CD14-positive monocyte (primary cell): ENCODE results near the gene ARRB2. TPM values are rescaled to one million over a fixed set of nuclear protein-coding genes. Genes with fewer than 3 reads are reported as not detected.

Source experiments
- DNase-seq, 3 donors: peaks; one replicate each; pipeline ENCODE4 v3.0.0-alpha.2; 2011 to 2022
- H2AFZ ChIP-seq: 2 replicates; pipeline ENCODE4 v1.6.0; 2012; ENCODE audit warnings: mild to moderate bottlenecking, low read depth, low read length, inconsistent platforms; ENCODE audit not compliant: insufficient read depth, poor library complexity, severe bottlenecking
- H3K27ac ChIP-seq, 2 donors: 1 replicate in 1 of 2; 2 replicates in 1 of 2; pipeline ENCODE4 v1.5.1; 2012 to 2013; ENCODE audit warnings: low read length in 2 of 2, control low read depth in 1 of 2, inconsistent platforms in 1 of 2, low read depth in 1 of 2, mild to moderate bottlenecking in 1 of 2
- H3K27me3 ChIP-seq, 2 donors: one replicate each; pipeline versions ENCODE4 v1.6.0 to v1.6.1; 2011 to 2013; ENCODE audit warnings: low read length in 2 of 2; ENCODE audit not compliant: control insufficient read depth in 2 of 2, insufficient read depth in 2 of 2
- H3K36me3 ChIP-seq, 2 donors: replicated peaks in 1 of 2; 1 replicate in 1 of 2; 2 replicates in 1 of 2; pipeline versions ENCODE4 v1.5.1 to v1.6.1; 2012 to 2013; ENCODE audit warnings: low read length in 2 of 2, control low read depth in 1 of 2, inconsistent platforms in 1 of 2, mild to moderate bottlenecking in 1 of 2; ENCODE audit not compliant: insufficient read depth in 2 of 2, control insufficient read depth in 1 of 2
- H3K4me1 ChIP-seq, 2 donors: 1 replicate in 1 of 2; 2 replicates in 1 of 2; pipeline versions ENCODE4 v1.5.1 to v1.6.1; 2012 to 2013; ENCODE audit warnings: low read length in 2 of 2, control low read depth in 1 of 2, inconsistent platforms in 1 of 2, mild to moderate bottlenecking in 1 of 2, moderate library complexity in 1 of 2; ENCODE audit not compliant: insufficient read depth in 2 of 2, control insufficient read depth in 1 of 2
- H3K4me2 ChIP-seq: replicated peaks from 2 replicates; pipeline ENCODE3; 2012; ENCODE audit warnings: low read length, moderate library complexity, mild to moderate bottlenecking; ENCODE audit not compliant: poor library complexity, severe bottlenecking; ENCODE audit errors: extremely low read depth
- H3K4me3 ChIP-seq, 3 experiments: fragments of 200-600 bp in 1 of 3; sonication (generic) in 1 of 3; replicated peaks in 1 of 3; 1 replicate in 2 of 3; 2 replicates in 1 of 3; pipeline ENCODE4 v1.5.1; 2011 to 2013; ENCODE audit warnings: low read length in 3 of 3, mild to moderate bottlenecking in 3 of 3, control low read depth in 2 of 3, low read depth in 2 of 3, inconsistent platforms in 1 of 3, moderate library complexity in 1 of 3
- H3K79me2 ChIP-seq: 2 replicates; pipeline ENCODE4 v1.6.0; 2012; ENCODE audit warnings: mild to moderate bottlenecking, control low read depth, inconsistent platforms, low read length, moderate library complexity; ENCODE audit not compliant: insufficient read depth
- H3K9ac ChIP-seq: 2 replicates; pipeline ENCODE4 v1.6.0; 2017; ENCODE audit warnings: low read length, mild to moderate bottlenecking; ENCODE audit not compliant: insufficient read depth, poor library complexity, severe bottlenecking
- H3K9me3 ChIP-seq, 2 donors: replicated peaks in 1 of 2; 1 replicate in 1 of 2; 2 replicates in 1 of 2; pipeline versions ENCODE4 v1.5.1 to v1.6.1; 2012 to 2013; ENCODE audit warnings: low read length in 2 of 2, control low read depth in 1 of 2; ENCODE audit not compliant: control insufficient read depth in 1 of 2, insufficient read depth in 1 of 2
- H4K20me1 ChIP-seq: 2 replicates; pipeline ENCODE4 v1.6.0; 2012; ENCODE audit warnings: mild to moderate bottlenecking, low read length, control low read depth, moderate library complexity; ENCODE audit not compliant: insufficient read depth
- H3K27ac Mint-ChIP-seq, 7 donors: one replicate each; pipeline ENCODE4 v1.8.0; 2020; ENCODE audit warnings: mild to moderate bottlenecking in 7 of 7, mixed read lengths in 7 of 7, moderate library complexity in 6 of 7, inconsistent platforms in 2 of 7
- H3K27me3 Mint-ChIP-seq, 3 donors: one replicate each; pipeline ENCODE4 v1.8.0; 2021 to 2022; ENCODE audit warnings: low read depth in 3 of 3, mild to moderate bottlenecking in 3 of 3, mixed read lengths in 3 of 3, moderate library complexity in 3 of 3, inconsistent platforms in 1 of 3
- H3K36me3 Mint-ChIP-seq, 2 donors: one replicate each; pipeline ENCODE4 v1.8.0; 2020; ENCODE audit warnings: mixed read lengths in 2 of 2, inconsistent platforms in 1 of 2, mild to moderate bottlenecking in 1 of 2
- H3K4me1 Mint-ChIP-seq: one replicate; pipeline ENCODE4 v1.8.0; 2020; ENCODE audit warnings: mild to moderate bottlenecking, mixed read lengths
- H3K4me3 Mint-ChIP-seq, 2 donors: one replicate each; pipeline ENCODE4 v1.8.0; 2020; ENCODE audit warnings: mild to moderate bottlenecking in 2 of 2, mixed read lengths in 2 of 2, moderate library complexity in 1 of 2
- H3K9me3 Mint-ChIP-seq, 7 donors: one replicate each; pipeline ENCODE4 v1.8.0; 2020 to 2022; ENCODE audit warnings: mixed read lengths in 7 of 7, mild to moderate bottlenecking in 6 of 7, moderate library complexity in 6 of 7, inconsistent platforms in 2 of 7
- CTCF ChIP-seq: fragments of 200-600 bp; IDR thresholded peaks from one replicate; pipeline ENCODE4 v1.8.0; 2022; ENCODE audit warnings: antibody characterized with exemption, mild to moderate bottlenecking
- WGBS: methylation state at CpG from one replicate; pipeline ENCODE4 v1.1.5; 2013; ENCODE audit warnings: missing lambda C conversion rate; ENCODE audit not compliant: insufficient coverage; 5-methylcytosine and 5-hydroxymethylcytosine counted together
- intact Hi-C, 2 donors: fragments of 100-400 bp; cut with micrococcal nuclease; formaldehyde crosslinking; loops; one replicate each; pipeline versions ENCODE4 v1.15.0 to v1.15.1; 2023
- polyA plus RNA-seq, 3 donors: library from polyadenylated mRNA; depleted of rRNA in 1 of 3; unstranded in 2 of 3; stranded (reverse) in 1 of 3; fragments of 300-500 nt in 2 of 3; fragments of >200 nt in 1 of 3; fragmentation: Illumina TruSeq in 2 of 3; gene quantifications; 1 replicate in 2 of 3; 2 replicates in 1 of 3; pipeline ENCODE4 v1.2.3, GENCODE V29; 2012 to 2021

Gene ARRB2
- polyA plus RNA-seq, 3 donors: 134 to 760 (median 150) TPM

GRCh38 chr17:4720787-4721186 is 10.4 kb downstream of the ARRB2 start:
- no peak overlapping the region for H3K9ac ChIP-seq
- H3K27me3 ChIP-seq: no peaks in the 10 kb centered on the region
- no peak overlapping the region for H2AFZ ChIP-seq
- no peak overlapping the region for H3K27ac ChIP-seq
- H3K9me3 Mint-ChIP-seq: peaks cover 0 to 3% (median 0%) of the 10 kb centered on the region in 7 donors
- no peak overlapping the region for H3K4me2 ChIP-seq
- peak overlapping the region; percentile 41 to 89 (median 66) for H3K27ac Mint-ChIP-seq
- peaks cover 63% of the 10 kb centered on the region for H4K20me1 ChIP-seq
- intact Hi-C loops: no loop called here
- H3K79me2 ChIP-seq: peaks cover 34% of the 10 kb centered on the region
- DNase-seq: no peak
- peaks cover 26 to 53% of the 10 kb centered on the region in 2 donors for H3K4me1 ChIP-seq
- H3K27me3 Mint-ChIP-seq: peaks cover 0 to 2% (median 2%) of the 10 kb centered on the region in 3 donors
- peaks cover 37% of the 10 kb centered on the region for H3K4me1 Mint-ChIP-seq
- H3K36me3 Mint-ChIP-seq: peaks cover 61 to 67% of the 10 kb centered on the region in 2 donors
- no CpG with 5 or more reads among the region's 7 CpGs for WGBS
- H3K4me3 Mint-ChIP-seq: no peak overlapping the region
- no peak for TF ChIP-seq CTCF
- peaks cover 59 to 62% of the 10 kb centered on the region in 2 donors for H3K36me3 ChIP-seq
- no peaks in the 10 kb centered on the region for H3K9me3 ChIP-seq
- no peak overlapping the region for H3K4me3 ChIP-seq

DNA sequence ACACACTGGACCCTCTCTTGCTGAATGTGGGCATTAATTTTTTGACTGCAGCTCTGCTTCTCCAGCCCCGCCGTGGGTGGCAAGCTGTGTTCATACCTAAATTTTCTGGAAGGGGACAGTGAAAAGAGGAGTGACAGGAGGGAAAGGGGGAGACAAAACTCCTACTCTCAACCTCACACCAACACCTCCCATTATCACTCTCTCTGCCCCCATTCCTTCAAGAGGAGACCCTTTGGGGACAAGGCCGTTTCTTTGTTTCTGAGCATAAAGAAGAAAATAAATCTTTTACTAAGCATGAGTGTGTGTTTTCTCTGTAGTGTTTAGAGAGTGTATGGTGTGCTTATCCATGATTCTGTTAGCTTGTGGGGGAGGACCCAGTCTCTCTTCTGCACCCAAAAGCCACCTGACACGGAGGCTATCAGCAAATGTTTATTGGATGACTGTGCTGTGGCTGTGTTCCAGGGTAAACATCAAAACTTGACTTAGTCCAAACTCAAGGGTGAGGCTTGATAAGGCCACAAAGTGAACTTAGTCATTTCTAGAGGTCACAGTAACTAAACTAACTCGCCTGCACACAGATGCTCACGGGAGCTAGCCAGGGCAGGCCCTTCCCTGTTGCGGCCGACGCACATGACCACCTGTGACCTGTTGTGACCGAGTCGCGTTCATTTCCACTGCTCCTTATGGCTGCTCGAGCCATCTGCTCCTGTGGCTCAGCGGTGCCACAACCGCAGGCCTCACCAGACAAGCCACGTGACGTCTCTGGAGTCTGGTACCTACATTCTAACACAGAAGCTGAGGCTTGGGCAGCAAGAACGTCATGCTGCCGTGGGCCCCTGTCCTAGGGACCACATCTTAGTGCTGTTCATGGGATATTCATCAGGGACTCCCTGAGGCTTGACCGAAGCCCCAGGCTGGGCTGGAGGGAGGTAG is 11.0 kb downstream of the ARRB2 start:
- WGBS: 81% methylated on average over 17 of the region's 20 CpGs
- Histone ChIP-seq H3K9ac (no peak overlapping the region), H3K4me1 (peaks cover 28 to 53% of the 10 kb centered on the region in 2 donors), H3K79me2 (peaks cover 27% of the 10 kb centered on the region), H3K27me3 (no peaks in the 10 kb centered on the region), H3K4me3 (no peak overlapping the region), H3K36me3 (peaks cover 52 to 55% of the 10 kb centered on the region in 2 donors), H3K27ac (peak overlapping the region in 1 of 2 donors; percentile 1), H3K9me3 (no peaks in the 10 kb centered on the region), H2AFZ (no peak overlapping the region), H4K20me1 (peaks cover 56% of the 10 kb centered on the region), H3K4me2 (no peak overlapping the region)
- no peak for TF ChIP-seq CTCF
- H3K4me3 Mint-ChIP-seq: no peak overlapping the region
- H3K27ac Mint-ChIP-seq: peak overlapping the region; percentile 55 to 91 (median 77)
- intact Hi-C loops: no loop called here
- peaks cover 57 to 60% of the 10 kb centered on the region in 2 donors for H3K36me3 Mint-ChIP-seq
- H3K4me1 Mint-ChIP-seq: peaks cover 43% of the 10 kb centered on the region
- no peak for DNase-seq
- peaks cover 1 to 3% (median 2%) of the 10 kb centered on the region in 3 donors for H3K27me3 Mint-ChIP-seq
- peaks cover 0 to 3% (median 0%) of the 10 kb centered on the region in 7 donors for H3K9me3 Mint-ChIP-seq
